HEK293 (cell line): ENCODE data around the gene EDARADD.

ENCODE experiments used
- CTCF ChIA-PET: fragments of 350-600 bp; formaldehyde crosslinking; extraction: SDS; loops from one replicate; lab custom pipeline; 2021; ENCODE audit warnings: antibody characterized with exemption; lab: Yijun Ruan, JAX
- POLR2A ChIA-PET: fragments of 300-600 bp; formaldehyde crosslinking; extraction: SDS; loops from one replicate; lab custom pipeline; 2020; ENCODE audit warnings: antibody characterized with exemption, inconsistent platforms; lab: Yijun Ruan, JAX
- H3K27ac ChIP-seq: fragments of 200-500 bp; sonication (Bioruptor generic); 2 replicates; pipeline ENCODE4 v1.5.1; 2014; ENCODE audit warnings: low read depth, low read length, control low read depth, inconsistent platforms; ENCODE audit errors: extremely low read depth
- H3K36me3 ChIP-seq, 2 experiments: fragments of 200-500 bp in 1 of 2; sonication (Bioruptor generic) in 1 of 2; 1 replicate in 1 of 2; 2 replicates in 1 of 2; pipeline ENCODE4 v1.5.1; 2014 to 2017; ENCODE audit warnings: inconsistent platforms in 2 of 2, low read length in 2 of 2; ENCODE audit not compliant: control insufficient read depth in 2 of 2, insufficient read depth in 1 of 2
- H3K4me1 ChIP-seq: fragments of 200-500 bp; sonication (Bioruptor generic); 2 replicates; pipeline ENCODE4 v1.5.1; 2014; ENCODE audit warnings: mild to moderate bottlenecking, low read length, inconsistent platforms; ENCODE audit not compliant: control insufficient read depth, insufficient read depth
- H3K4me3 ChIP-seq: 2 replicates; pipeline ENCODE4 v1.5.1; 2011; ENCODE audit warnings: low read depth, mild to moderate bottlenecking, control low read depth, low read length, moderate library complexity
- H3K9me3 ChIP-seq: fragments of 200-500 bp; sonication (Bioruptor generic); 2 replicates; pipeline ENCODE4 v1.5.1; 2014; ENCODE audit warnings: low read depth, low read length, inconsistent platforms; ENCODE audit not compliant: control insufficient read depth, insufficient read depth
- IKZF3 ChIP-seq: fragments of 450-650 bp; IDR thresholded peaks from 2 replicates; pipeline ENCODE4 v1.5.0; 2018; ENCODE audit warnings: missing biosample characterization, mild to moderate bottlenecking, missing genetic modification characterization, moderate library complexity
- KLF10 ChIP-seq: fragments of 450-650 bp; IDR thresholded peaks from 2 replicates; pipeline ENCODE4 v1.5.1; 2018; ENCODE audit warnings: missing biosample characterization, mild to moderate bottlenecking, missing genetic modification characterization
- PRDM1 ChIP-seq: fragments of 450-650 bp; formaldehyde crosslinking; IDR thresholded peaks from 2 replicates; pipeline ENCODE4; 2016; ENCODE audit warnings: missing biosample characterization, missing genetic modification characterization
- RBAK ChIP-seq: fragments of 450-650 bp; formaldehyde crosslinking; IDR thresholded peaks from 2 replicates; pipeline ENCODE4 v1.5.1; 2016; ENCODE audit warnings: missing biosample characterization, missing genetic modification characterization
- SETDB1 ChIP-seq: IDR thresholded peaks from one replicate; pipeline ENCODE4 v1.6.1; 2017; ENCODE audit warnings: mild to moderate bottlenecking, low read length, moderate library complexity, mixed read lengths; ENCODE audit not compliant: insufficient read length
- ZBTB20 ChIP-seq: fragments of 450-650 bp; formaldehyde crosslinking; IDR thresholded peaks from 2 replicates; pipeline ENCODE4 v1.5.1; 2016; ENCODE audit warnings: missing biosample characterization, missing genetic modification characterization
- ZBTB48 ChIP-seq: fragments of 450-650 bp; formaldehyde crosslinking; IDR thresholded peaks from 2 replicates; pipeline ENCODE4 v1.5.1; 2016; ENCODE audit warnings: missing biosample characterization, missing genetic modification characterization
- ZNF140 ChIP-seq: fragments of 450-650 bp; formaldehyde crosslinking; IDR thresholded peaks from 2 replicates; pipeline ENCODE4 v1.5.1; 2016; ENCODE audit warnings: missing biosample characterization, missing genetic modification characterization
- ZNF184 ChIP-seq: fragments of 450-650 bp; IDR thresholded peaks from 2 replicates; pipeline ENCODE4 v1.5.1; 2018; ENCODE audit warnings: missing biosample characterization, mild to moderate bottlenecking, missing genetic modification characterization
- ZNF341 ChIP-seq: fragments of 450-650 bp; formaldehyde crosslinking; IDR thresholded peaks from 2 replicates; pipeline ENCODE4; 2016; ENCODE audit warnings: low read depth, missing biosample characterization, missing genetic modification characterization
- ZNF354C ChIP-seq: fragments of 450-650 bp; formaldehyde crosslinking; IDR thresholded peaks from 2 replicates; pipeline ENCODE4 v1.5.1; 2016; ENCODE audit warnings: missing biosample characterization, missing genetic modification characterization, low read depth, borderline replicate concordance
- ZNF426 ChIP-seq: fragments of 450-650 bp; formaldehyde crosslinking; IDR thresholded peaks from 2 replicates; pipeline ENCODE4 v1.5.1; 2017; ENCODE audit warnings: missing biosample characterization, missing genetic modification characterization, mild to moderate bottlenecking, inconsistent platforms, moderate library complexity
- ZNF501 ChIP-seq: fragments of 450-650 bp; formaldehyde crosslinking; IDR thresholded peaks from 2 replicates; pipeline ENCODE4 v1.5.1; 2016; ENCODE audit warnings: missing biosample characterization, missing genetic modification characterization
- ZNF544 ChIP-seq: fragments of 450-650 bp; formaldehyde crosslinking; IDR thresholded peaks from 2 replicates; pipeline ENCODE4 v1.5.0; 2017; ENCODE audit warnings: missing biosample characterization, missing genetic modification characterization
- ZNF600 ChIP-seq: fragments of 450-650 bp; formaldehyde crosslinking; IDR thresholded peaks from 2 replicates; pipeline ENCODE4 v1.5.1; 2016; ENCODE audit warnings: missing biosample characterization, missing genetic modification characterization
- ZNF610 ChIP-seq: fragments of 450-650 bp; formaldehyde crosslinking; IDR thresholded peaks from 2 replicates; pipeline ENCODE4 v1.5.1; 2016; ENCODE audit warnings: missing biosample characterization, missing genetic modification characterization, borderline replicate concordance
- ZNF777 ChIP-seq: fragments of 450-650 bp; formaldehyde crosslinking; IDR thresholded peaks from 2 replicates; pipeline ENCODE4 v1.5.1; 2017; ENCODE audit warnings: missing biosample characterization, missing genetic modification characterization, borderline replicate concordance
- ZSCAN23 ChIP-seq: fragments of 450-650 bp; formaldehyde crosslinking; IDR thresholded peaks from 2 replicates; pipeline ENCODE4 v1.5.1; 2016; ENCODE audit warnings: missing biosample characterization, missing genetic modification characterization
- TF ChIP-seq, protein P1 (sequence below): fragments of 450-650 bp; formaldehyde crosslinking; IDR thresholded peaks from 2 replicates; pipeline ENCODE4 v1.5.1; 2016; ENCODE audit warnings: missing biosample characterization, missing genetic modification characterization
- TF ChIP-seq, protein P2 (sequence below): fragments of 450-650 bp; formaldehyde crosslinking; IDR thresholded peaks from 2 replicates; pipeline ENCODE4 v1.5.1; 2016; ENCODE audit warnings: missing biosample characterization, missing genetic modification characterization
- TF ChIP-seq, protein P3 (sequence below): fragments of 450-650 bp; formaldehyde crosslinking; IDR thresholded peaks from 2 replicates; pipeline ENCODE4 v1.5.1; 2016; ENCODE audit warnings: missing biosample characterization, missing genetic modification characterization
- TF ChIP-seq, protein P4 (sequence below): fragments of 450-650 bp; formaldehyde crosslinking; IDR thresholded peaks from 2 replicates; pipeline ENCODE4 v1.5.1; 2016; ENCODE audit warnings: missing biosample characterization, missing genetic modification characterization
- TF ChIP-seq, protein P5 (sequence below): fragments of 450-650 bp; formaldehyde crosslinking; IDR thresholded peaks from 2 replicates; pipeline ENCODE4; 2016; ENCODE audit warnings: missing biosample characterization, missing genetic modification characterization
- TF ChIP-seq, protein P6 (sequence below): IDR thresholded peaks from 2 replicates; pipeline ENCODE4 v1.6.1; 2011; ENCODE audit warnings: mild to moderate bottlenecking, low read depth, low read length, borderline replicate concordance

The EDARADD gene

DNA sequence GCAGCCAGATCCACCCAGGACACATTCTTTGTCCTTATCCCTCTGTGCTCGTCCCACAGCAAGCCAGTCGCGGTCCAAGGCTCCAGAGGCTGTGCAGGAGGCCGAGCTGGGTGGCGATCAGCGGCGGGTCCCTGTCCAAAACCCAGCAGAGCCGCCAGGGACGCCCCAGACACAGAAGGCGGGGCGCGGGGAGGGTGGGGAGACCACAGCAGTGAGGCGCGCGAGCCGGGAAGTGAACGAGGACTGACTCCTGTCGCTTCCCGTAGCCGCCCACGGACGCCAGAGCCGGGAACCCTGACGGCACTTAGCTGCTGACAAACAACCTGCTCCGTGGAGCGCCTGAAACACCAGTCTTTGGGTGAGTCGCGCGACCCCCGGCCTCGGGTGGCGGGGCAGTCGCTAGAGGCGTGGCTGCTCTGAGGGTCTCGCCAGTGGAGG lies 129.6 kb downstream of the EDARADD start, which contains the start of gene LGALS8 (continued):
- TF ChIP-seq, protein P1, sequence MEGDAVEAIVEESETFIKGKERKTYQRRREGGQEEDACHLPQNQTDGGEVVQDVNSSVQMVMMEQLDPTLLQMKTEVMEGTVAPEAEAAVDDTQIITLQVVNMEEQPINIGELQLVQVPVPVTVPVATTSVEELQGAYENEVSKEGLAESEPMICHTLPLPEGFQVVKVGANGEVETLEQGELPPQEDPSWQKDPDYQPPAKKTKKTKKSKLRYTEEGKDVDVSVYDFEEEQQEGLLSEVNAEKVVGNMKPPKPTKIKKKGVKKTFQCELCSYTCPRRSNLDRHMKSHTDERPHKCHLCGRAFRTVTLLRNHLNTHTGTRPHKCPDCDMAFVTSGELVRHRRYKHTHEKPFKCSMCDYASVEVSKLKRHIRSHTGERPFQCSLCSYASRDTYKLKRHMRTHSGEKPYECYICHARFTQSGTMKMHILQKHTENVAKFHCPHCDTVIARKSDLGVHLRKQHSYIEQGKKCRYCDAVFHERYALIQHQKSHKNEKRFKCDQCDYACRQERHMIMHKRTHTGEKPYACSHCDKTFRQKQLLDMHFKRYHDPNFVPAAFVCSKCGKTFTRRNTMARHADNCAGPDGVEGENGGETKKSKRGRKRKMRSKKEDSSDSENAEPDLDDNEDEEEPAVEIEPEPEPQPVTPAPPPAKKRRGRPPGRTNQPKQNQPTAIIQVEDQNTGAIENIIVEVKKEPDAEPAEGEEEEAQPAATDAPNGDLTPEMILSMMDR (tag by site-specific recombination) = peak; percentile 39; the same call in 1 of the 2 replicates
- TF ChIP-seq ZNF600 = peak; percentile 46; the same call in 1 of the 2 replicates
- no peak for TF ChIP-seq PRDM1
- no peak for TF ChIP-seq ZSCAN23 (tag by site-specific recombination)
- TF ChIP-seq, protein P2, sequence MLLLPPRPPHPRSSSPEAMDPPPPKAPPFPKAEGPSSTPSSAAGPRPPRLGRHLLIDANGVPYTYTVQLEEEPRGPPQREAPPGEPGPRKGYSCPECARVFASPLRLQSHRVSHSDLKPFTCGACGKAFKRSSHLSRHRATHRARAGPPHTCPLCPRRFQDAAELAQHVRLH (tag by site-specific recombination) = no peak
- no peak for TF ChIP-seq SETDB1

DNA sequence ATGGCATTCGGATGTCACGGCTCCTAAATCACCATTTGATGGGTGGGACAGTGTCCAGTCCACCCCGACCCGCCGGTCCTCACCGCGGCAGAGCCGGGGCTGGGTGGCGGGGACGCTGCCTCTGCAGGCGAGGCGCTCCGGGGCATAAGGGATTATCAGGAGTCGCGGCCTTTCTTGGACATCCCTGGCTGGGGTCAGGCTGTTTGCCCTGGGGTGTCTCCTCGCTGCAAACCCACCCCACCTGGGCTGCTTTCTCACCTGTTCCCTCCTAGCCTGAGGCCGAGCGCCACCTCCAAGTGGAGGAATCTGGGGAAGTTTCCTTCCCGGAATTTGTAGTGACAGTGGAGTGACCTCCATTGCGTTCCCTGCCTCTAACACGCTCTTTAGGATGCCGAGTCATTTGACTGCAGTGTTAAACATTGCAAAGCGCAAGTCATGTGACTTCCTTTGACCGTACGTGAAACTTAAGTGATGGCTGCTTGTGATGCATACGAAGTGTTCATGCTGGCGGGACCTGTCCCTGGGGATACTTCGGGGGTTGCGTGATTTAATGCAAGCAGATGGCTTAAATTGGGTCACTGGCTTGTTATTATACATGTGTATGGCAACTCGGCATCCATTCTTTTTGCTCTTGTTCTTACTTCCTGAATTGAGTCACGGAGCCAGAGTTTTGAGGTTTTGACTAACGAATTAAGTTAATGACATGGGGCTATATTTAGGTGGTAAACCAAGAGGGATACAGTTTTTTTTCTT lies 130.2 kb downstream of the EDARADD start:
- Histone ChIP-seq H3K36me3 (peaks cover 0 to 3% of the 10 kb centered on the region in 2 experiments; a peak in 1 of 3 replicates), H3K4me1 (peaks cover 6% of the 10 kb centered on the region), H3K9me3 (no peaks in the 10 kb centered on the region), H3K4me3 (peak overlapping the region; percentile 85), H3K27ac (peak overlapping the region; percentile 72)
- CTCF ChIA-PET = interaction anchor here (0.8 to 1.2 kb wide), 4 partner anchors 10 to 422 kb away, joined by 4 to 6 read pairs (median 6); no protein-coding TSS in a partner anchor
- POLR2A ChIA-PET = interaction anchor here (0.6 to 1.3 kb wide), 4 partner anchors 16 to 220 kb away, joined by 3 to 8 read pairs (median 4); no protein-coding TSS in a partner anchor
- no peak for TF ChIP-seq ZNF777
- TF ChIP-seq RBAK (tag by site-specific recombination) = no peak
- TF ChIP-seq ZNF184 (tag by site-specific recombination) = no peak
- no peak for TF ChIP-seq ZNF426 (tag by site-specific recombination)
- TF ChIP-seq, protein P3, sequence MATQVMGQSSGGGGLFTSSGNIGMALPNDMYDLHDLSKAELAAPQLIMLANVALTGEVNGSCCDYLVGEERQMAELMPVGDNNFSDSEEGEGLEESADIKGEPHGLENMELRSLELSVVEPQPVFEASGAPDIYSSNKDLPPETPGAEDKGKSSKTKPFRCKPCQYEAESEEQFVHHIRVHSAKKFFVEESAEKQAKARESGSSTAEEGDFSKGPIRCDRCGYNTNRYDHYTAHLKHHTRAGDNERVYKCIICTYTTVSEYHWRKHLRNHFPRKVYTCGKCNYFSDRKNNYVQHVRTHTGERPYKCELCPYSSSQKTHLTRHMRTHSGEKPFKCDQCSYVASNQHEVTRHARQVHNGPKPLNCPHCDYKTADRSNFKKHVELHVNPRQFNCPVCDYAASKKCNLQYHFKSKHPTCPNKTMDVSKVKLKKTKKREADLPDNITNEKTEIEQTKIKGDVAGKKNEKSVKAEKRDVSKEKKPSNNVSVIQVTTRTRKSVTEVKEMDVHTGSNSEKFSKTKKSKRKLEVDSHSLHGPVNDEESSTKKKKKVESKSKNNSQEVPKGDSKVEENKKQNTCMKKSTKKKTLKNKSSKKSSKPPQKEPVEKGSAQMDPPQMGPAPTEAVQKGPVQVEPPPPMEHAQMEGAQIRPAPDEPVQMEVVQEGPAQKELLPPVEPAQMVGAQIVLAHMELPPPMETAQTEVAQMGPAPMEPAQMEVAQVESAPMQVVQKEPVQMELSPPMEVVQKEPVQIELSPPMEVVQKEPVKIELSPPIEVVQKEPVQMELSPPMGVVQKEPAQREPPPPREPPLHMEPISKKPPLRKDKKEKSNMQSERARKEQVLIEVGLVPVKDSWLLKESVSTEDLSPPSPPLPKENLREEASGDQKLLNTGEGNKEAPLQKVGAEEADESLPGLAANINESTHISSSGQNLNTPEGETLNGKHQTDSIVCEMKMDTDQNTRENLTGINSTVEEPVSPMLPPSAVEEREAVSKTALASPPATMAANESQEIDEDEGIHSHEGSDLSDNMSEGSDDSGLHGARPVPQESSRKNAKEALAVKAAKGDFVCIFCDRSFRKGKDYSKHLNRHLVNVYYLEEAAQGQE (tag by site-specific recombination) = peak; percentile 11; the same call in 1 of the 2 replicates
- peak; percentile 8; the same call in 1 of the 2 replicates for TF ChIP-seq ZSCAN23 (tag by site-specific recombination)
- no peak for TF ChIP-seq ZNF341 (tag by site-specific recombination)
- TF ChIP-seq, protein P4, sequence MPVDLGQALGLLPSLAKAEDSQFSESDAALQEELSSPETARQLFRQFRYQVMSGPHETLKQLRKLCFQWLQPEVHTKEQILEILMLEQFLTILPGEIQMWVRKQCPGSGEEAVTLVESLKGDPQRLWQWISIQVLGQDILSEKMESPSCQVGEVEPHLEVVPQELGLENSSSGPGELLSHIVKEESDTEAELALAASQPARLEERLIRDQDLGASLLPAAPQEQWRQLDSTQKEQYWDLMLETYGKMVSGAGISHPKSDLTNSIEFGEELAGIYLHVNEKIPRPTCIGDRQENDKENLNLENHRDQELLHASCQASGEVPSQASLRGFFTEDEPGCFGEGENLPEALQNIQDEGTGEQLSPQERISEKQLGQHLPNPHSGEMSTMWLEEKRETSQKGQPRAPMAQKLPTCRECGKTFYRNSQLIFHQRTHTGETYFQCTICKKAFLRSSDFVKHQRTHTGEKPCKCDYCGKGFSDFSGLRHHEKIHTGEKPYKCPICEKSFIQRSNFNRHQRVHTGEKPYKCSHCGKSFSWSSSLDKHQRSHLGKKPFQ (tag by site-specific recombination) = peak; percentile 59; the same call in 1 of the 2 replicates
- TF ChIP-seq ZBTB48 = peak; percentile 95
- TF ChIP-seq ZNF501 (tag by site-specific recombination) = peak; percentile 89; the same call in 1 of the 2 replicates
- TF ChIP-seq ZBTB20 (tag by site-specific recombination) = peak; percentile 90
- no peak for TF ChIP-seq ZNF354C (tag by site-specific recombination)
- TF ChIP-seq ZNF610 = 0 out of 2 replicates have a peak, but pooled peaks have one; percentile 24
- TF ChIP-seq, protein P5, sequence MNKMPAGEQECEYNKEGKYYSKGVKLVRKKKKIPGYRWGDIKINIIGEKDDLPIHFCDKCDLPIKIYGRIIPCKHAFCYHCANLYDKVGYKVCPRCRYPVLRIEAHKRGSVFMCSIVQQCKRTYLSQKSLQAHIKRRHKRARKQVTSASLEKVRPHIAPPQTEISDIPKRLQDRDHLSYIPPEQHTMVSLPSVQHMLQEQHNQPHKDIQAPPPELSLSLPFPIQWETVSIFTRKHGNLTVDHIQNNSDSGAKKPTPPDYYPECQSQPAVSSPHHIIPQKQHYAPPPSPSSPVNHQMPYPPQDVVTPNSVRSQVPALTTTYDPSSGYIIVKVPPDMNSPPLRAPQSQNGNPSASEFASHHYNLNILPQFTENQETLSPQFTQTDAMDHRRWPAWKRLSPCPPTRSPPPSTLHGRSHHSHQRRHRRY (tag by site-specific recombination) = no peak
- peak; percentile 62; the same call in 1 of the 2 replicates for TF ChIP-seq KLF10 (tag by site-specific recombination)
- no peak for TF ChIP-seq ZNF544 (tag by site-specific recombination)
- TF ChIP-seq IKZF3 (tag by site-specific recombination) = peak; percentile 85
- TF ChIP-seq, protein P6, sequence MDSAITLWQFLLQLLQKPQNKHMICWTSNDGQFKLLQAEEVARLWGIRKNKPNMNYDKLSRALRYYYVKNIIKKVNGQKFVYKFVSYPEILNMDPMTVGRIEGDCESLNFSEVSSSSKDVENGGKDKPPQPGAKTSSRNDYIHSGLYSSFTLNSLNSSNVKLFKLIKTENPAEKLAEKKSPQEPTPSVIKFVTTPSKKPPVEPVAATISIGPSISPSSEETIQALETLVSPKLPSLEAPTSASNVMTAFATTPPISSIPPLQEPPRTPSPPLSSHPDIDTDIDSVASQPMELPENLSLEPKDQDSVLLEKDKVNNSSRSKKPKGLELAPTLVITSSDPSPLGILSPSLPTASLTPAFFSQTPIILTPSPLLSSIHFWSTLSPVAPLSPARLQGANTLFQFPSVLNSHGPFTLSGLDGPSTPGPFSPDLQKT = no peak
- no peak for TF ChIP-seq ZNF140 (tag by site-specific recombination)
